Central memory CD8-positive, alpha-beta T cell (primary cell): ENCODE results near the gene U2AF1L4.

Experiments used
- ATAC-seq: fragments of 150-1000 bp; cut with Tn5 transposase; replicated peaks from 2 replicates; pipeline ENCODE4 v1.10.0; 2022; ENCODE audit warnings: mild to moderate bottlenecking, moderate FRiP score, moderate number of reproducible peaks; ENCODE audit not compliant: poor library complexity, severe bottlenecking; ENCODE audit errors: extremely low read depth
- DNase-seq, 2 donors: peaks; one replicate each; pipeline ENCODE4 v3.0.0; 2021; ENCODE audit warnings: low spot score in 2 of 2
- H3K27ac Mint-ChIP-seq: one replicate; pipeline ENCODE4 v1.8.0; 2022; ENCODE audit warnings: low read depth, mild to moderate bottlenecking, moderate library complexity, mixed read lengths
- H3K27me3 Mint-ChIP-seq: one replicate; pipeline ENCODE4 v1.8.0; 2022; ENCODE audit warnings: mixed read lengths
- H3K36me3 Mint-ChIP-seq: one replicate; pipeline ENCODE4 v1.8.0; 2022; ENCODE audit warnings: mild to moderate bottlenecking, moderate library complexity, mixed read lengths; ENCODE audit not compliant: insufficient read depth
- H3K4me1 Mint-ChIP-seq: one replicate; pipeline ENCODE4 v1.8.0; 2022; ENCODE audit warnings: mixed read lengths
- H3K4me3 Mint-ChIP-seq: one replicate; pipeline ENCODE4 v1.8.0; 2022; ENCODE audit warnings: mild to moderate bottlenecking, moderate library complexity, mixed read lengths
- H3K9me3 Mint-ChIP-seq: one replicate; pipeline ENCODE4 v1.8.0; 2022; ENCODE audit warnings: mixed read lengths

The U2AF1L4 gene

DNA sequence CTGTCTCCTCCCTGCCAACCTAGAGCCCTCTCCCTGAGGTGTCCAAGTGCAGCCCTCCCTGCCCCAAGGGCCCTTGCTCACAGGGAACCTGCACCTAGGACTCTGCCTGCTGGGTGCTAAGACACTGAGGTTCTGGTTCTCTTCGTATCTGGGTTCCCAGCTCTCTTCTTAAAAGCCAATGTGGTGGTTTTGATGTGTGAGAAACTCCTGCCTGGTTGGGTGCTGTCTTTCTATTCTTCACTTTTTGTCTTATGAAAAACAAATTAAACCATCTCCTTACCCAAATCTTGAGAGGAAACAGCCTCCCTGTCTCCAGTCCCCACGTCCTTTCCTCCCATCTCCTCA lies 31.7 kb downstream of the U2AF1L4 start:
- DNase-seq (no peak), ATAC-seq (no peak)
- H3K9me3 Mint-ChIP-seq, result no peaks in the 10 kb centered on the region
- H3K27me3 Mint-ChIP-seq, result no peaks in the 10 kb centered on the region
- peaks cover 60% of the 10 kb centered on the region for H3K4me1 Mint-ChIP-seq
- peak overlapping the region; percentile 87 for H3K27ac Mint-ChIP-seq
- H3K4me3 Mint-ChIP-seq, result peak overlapping the region; percentile 97
- H3K36me3 Mint-ChIP-seq, result peaks cover 18% of the 10 kb centered on the region

DNA sequence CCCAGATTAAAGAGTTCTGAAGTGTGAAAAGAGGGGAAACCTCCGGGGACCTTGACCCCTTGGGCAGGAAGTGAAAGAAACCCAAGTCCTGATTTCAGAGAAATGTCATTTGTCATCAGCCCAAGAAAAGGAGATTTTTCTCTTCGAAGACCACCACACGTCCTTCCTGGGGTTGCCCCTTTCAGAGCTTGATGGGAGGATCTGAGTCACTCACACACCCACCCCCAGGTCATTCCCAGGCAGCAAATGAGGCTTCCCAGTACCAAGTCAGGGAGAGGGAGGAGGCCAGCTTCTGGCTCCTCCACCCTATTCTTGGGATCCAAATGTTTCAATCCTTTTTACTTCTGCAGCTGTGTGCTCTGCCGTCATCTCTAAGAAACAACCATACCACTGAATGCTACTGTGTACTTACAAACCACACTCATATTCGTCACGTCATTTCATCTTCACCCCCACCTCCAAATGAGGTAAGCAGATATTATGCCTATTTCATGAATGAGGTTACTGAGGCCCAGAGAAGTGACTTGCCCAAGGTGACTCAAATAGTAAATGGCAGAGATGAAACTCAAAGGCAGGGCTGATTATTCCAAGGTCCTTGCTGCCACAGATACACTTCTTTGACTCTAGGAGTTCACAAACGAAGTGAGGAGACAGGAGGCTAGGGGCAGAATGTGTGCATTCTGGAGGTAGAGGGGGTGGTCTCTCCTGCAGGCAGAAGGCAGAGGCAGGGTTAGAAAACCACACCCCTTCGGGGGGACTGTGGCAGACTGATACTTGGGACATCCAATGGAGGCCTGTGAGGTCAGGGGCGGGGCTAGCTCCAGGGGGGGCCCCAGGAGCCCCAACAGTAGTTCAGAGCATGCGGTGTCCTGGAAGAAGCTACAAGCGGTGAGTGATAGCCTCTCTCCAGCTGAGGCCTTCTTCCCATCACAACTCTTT lies 32.4 kb downstream of the U2AF1L4 start:
- Mint-ChIP-seq H3K27me3 (no peaks in the 10 kb centered on the region), H3K4me3 (peak overlapping the region; percentile 97), H3K9me3 (no peaks in the 10 kb centered on the region), H3K36me3 (peaks cover 18% of the 10 kb centered on the region), H3K27ac (peak overlapping the region; percentile 87), H3K4me1 (peaks cover 60% of the 10 kb centered on the region)
- DNase-seq (peak in 1 of 2 donors; percentile 53), ATAC-seq (peak; percentile 38)

DNA sequence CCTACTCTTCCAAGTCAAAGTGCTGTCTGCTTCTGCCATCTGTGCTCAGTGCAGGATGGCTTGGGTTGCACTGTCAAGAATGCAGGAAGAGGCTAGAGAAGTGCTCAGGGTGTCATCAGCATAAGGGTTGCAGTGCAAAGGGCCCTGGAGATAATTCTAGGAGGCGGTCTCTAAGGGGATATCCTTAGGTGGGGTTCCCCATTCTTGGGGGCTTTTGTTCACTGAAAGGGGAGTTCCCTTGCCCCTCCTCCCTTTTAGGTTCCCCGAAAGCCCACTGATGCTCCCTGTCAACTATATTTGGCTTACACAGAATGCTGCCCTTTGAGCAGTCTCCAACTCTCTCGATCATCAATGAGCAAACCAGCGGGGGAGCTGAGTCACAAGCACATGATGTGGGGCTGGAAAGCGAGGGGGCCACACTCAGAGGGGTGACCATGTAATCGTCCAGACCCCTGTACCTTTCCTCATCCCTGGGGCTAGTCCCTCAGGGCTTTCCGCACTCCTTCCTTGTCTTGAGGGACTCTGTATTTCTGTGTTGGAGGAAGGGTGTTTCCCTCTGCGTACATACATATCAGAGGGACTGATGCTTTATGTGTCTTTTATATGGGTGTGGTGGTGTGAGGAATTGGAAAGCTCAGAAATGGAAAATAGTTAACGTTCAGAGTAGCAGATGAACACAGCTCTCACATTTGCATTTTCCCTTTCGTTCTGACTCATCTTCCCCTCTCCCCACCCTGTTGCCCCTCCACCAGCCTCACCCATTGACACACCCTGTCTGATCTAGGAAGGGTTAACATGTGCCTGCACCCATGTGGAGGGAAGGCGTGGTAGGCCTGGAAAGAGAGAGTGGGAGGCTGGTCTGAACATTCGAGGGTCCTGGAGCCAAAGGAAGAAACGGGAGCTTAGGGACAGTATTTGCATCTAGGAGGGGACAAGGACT lies 34.2 kb downstream of the U2AF1L4 start:
- H3K27ac Mint-ChIP-seq, result peak overlapping the region; percentile 47
- peaks cover 47% of the 10 kb centered on the region for H3K4me1 Mint-ChIP-seq
- no peaks in the 10 kb centered on the region for H3K27me3 Mint-ChIP-seq
- ATAC-seq (no peak), DNase-seq (no peak)
- H3K9me3 Mint-ChIP-seq, result no peaks in the 10 kb centered on the region
- H3K36me3 Mint-ChIP-seq, result peaks cover 7% of the 10 kb centered on the region
- peak overlapping the region; percentile 36 for H3K4me3 Mint-ChIP-seq

DNA sequence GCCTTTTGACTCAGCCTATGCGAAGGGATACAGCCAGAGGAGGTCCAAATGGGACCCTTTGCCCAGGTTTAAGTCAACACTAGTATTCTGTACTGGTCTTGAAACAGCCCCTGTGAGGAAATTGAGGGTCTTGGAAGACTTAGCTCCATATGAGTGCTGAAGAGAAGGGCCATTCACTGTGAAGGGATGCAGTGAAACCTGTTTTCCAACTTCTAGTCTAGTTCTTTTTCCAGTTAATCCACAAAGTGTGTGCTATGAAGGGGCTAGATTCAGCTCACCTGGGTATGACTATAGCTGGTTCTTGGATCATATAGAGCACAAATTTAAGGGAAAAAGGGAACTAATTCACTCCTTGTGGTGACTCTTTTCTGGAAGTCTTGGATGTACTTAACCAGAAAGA lies 36.8 kb downstream of the U2AF1L4 start:
- no peak for ATAC-seq
- no peak overlapping the region for H3K4me3 Mint-ChIP-seq
- peaks cover 3% of the 10 kb centered on the region for H3K36me3 Mint-ChIP-seq
- H3K4me1 Mint-ChIP-seq, result peaks cover 24% of the 10 kb centered on the region
- no peak for DNase-seq
- no peaks in the 10 kb centered on the region for H3K27me3 Mint-ChIP-seq
- H3K9me3 Mint-ChIP-seq, result no peaks in the 10 kb centered on the region
- H3K27ac Mint-ChIP-seq, result no peak overlapping the region

DNA sequence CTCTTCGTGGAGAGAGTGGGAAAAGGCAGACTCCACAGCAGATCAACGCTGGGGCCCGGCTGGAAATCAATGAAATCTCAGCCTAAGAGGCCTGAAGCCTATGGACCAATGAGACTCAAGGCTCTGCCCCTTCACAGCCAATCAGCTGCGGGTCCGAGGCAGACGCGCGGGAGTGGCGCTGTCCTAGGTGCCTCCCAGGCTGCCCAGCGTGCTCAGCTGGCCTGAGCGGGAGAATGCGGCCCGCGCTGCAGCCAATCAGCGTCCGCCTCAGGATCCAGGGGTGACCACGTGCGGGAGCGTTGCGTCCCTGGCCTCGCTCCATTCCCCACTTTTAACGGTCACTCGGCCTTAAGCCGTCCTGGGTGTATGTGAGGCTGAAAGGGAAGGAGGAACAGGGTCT lies 41.0 kb downstream of the U2AF1L4 start, which contains the start of gene ZBTB32:
Gene ZBTB32 (plus strand): TSS at position 341 of the 400 bp plus-strand sequence. CDS start 10,069 bp downstream, outside the sequence.
- Mint-ChIP-seq H3K27me3 (no peaks in the 10 kb centered on the region), H3K36me3 (peaks cover 6% of the 10 kb centered on the region), H3K4me1 (peaks cover 8% of the 10 kb centered on the region), H3K9me3 (no peaks in the 10 kb centered on the region), H3K4me3 (no peak within 1 kb of the TSS), H3K27ac (no peak within 1 kb of the TSS)
- DNase-seq (no peak), ATAC-seq (no peak)

DNA sequence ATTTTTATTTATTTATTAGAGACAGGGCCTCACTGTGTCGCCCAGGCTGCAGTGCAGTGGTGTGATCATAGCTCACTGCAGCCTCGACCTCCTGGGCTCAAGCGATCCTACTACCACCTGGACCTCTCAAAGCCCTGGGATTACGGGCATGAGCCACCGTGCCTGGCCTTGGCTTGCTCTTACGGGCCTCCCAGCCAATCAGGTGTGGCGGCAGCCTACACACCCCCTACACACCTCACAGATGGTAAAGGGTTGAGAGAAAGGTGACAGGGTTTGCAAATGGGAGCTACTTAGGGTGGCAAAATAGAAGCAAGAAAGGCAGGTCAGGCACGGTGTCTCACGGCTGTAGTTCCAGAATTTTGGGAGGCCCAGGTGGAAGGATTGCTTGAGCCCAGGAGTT lies 41.9 kb downstream of the U2AF1L4 start:
- ATAC-seq, result no peak
- Mint-ChIP-seq H3K4me1 (peaks cover 8% of the 10 kb centered on the region), H3K4me3 (peak overlapping the region; percentile 90)

DNA sequence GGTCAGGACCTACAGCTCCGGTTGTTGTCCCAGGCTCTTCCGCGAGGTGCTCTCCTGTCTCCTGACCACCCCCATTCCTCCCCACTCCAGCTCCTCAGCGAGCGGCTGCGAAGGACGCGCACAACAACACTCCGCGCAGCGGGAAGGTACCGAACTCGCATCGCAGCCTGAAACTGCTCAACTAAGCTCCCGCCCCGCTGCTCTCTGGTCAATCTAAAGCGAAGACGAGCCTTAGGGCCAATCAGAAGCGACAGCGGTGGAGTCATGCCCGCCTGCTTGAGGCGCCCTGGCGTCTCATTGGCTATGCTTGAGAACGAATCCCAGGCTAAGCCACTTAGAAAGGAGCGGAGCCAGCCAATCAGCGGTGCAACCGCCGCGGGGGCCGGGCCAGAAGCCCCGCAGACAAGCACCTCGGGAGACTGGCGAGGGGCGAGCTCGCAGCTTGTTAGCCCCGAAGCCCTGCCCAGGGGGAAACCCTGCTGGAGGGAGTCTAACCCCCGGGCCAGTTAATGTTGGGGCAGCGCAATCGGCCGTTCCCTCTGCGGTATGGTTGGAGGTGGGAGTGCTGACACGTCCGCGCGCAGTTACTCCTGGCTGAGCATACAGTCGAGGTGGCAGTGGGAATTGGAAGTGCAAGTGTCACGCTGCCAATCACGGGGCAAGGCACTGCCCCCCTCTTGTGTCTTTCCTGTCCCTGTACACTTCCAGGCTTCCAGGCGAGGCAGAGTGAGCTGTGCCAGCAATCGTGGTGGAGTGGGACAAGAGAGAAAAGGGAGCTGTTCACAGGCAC lies 42.8 kb downstream of the U2AF1L4 start:
- no peaks in the 10 kb centered on the region for H3K27me3 Mint-ChIP-seq
- peak; percentile 72 to 87 for DNase-seq
- H3K27ac Mint-ChIP-seq, result peak overlapping the region; percentile 87
- peak; percentile 100 for ATAC-seq
- H3K4me1 Mint-ChIP-seq, result peaks cover 8% of the 10 kb centered on the region
- H3K36me3 Mint-ChIP-seq, result peaks cover 6% of the 10 kb centered on the region
- H3K4me3 Mint-ChIP-seq, result peak overlapping the region; percentile 90
- H3K9me3 Mint-ChIP-seq, result no peaks in the 10 kb centered on the region

More for the DNA sequence above, 41.9 kb downstream of the U2AF1L4 start:
- H3K36me3 Mint-ChIP-seq, result peaks cover 6% of the 10 kb centered on the region
- H3K27ac Mint-ChIP-seq, result no peak overlapping the region
- H3K27me3 Mint-ChIP-seq, result no peaks in the 10 kb centered on the region
- no peaks in the 10 kb centered on the region for H3K9me3 Mint-ChIP-seq
- DNase-seq, result no peak

DNA sequence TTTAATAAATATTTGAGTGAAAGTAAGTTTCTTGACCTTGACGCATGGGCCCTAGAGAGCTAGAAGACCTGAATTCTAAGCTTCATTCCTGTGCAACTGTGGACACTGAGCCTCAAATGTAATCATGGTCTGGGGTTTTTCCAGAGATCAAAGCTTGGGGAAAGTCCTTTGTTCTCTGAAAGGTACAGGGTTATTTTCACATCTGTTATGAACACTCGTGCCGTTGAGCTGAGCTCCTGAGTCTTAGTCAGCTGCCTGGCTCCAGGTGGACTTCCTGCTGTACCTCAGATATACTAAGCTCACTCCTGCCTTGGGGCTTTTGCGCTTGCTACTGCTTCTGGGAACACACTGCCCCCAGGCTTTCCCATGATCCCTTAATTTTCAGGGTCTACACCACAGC lies 48.4 kb downstream of the U2AF1L4 start:
- Mint-ChIP-seq H3K27ac (no peak overlapping the region), H3K36me3 (no peaks in the 10 kb centered on the region), H3K4me1 (no peaks in the 10 kb centered on the region), H3K27me3 (no peaks in the 10 kb centered on the region), H3K4me3 (no peak overlapping the region), H3K9me3 (no peaks in the 10 kb centered on the region)
- ATAC-seq, result no peak
- DNase-seq, result no peak

DNA sequence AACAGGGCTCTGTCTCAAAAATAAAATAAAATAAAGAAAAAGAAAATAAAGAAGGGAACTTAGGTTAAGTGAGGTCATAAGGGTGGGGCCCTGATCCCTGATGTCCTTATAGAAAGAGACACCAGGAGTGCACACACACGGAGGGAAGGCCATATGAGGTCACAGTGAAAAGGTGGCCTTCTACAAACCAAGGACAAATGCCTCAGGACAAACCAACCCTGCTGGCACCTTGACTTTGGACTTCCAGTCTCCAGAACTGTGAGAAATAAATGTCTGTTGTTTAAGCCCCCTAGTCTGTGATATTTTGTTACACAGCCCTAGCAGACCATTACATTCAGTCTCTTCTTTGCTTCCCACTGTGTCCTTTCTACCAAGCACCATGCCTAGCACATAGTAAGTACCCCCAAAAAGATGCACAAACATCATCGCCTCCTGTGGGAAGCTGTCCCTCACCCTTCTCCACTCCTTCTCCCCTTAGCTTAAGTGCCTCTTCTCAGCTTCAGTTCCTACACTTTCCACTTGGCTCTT lies 49.3 kb downstream of the U2AF1L4 start:
- DNase-seq, result no peak
- no peaks in the 10 kb centered on the region for H3K4me1 Mint-ChIP-seq
- no peaks in the 10 kb centered on the region for H3K36me3 Mint-ChIP-seq
- no peak for ATAC-seq
- no peak overlapping the region for H3K27ac Mint-ChIP-seq
- no peaks in the 10 kb centered on the region for H3K27me3 Mint-ChIP-seq
- H3K9me3 Mint-ChIP-seq, result no peaks in the 10 kb centered on the region
- no peak overlapping the region for H3K4me3 Mint-ChIP-seq

DNA sequence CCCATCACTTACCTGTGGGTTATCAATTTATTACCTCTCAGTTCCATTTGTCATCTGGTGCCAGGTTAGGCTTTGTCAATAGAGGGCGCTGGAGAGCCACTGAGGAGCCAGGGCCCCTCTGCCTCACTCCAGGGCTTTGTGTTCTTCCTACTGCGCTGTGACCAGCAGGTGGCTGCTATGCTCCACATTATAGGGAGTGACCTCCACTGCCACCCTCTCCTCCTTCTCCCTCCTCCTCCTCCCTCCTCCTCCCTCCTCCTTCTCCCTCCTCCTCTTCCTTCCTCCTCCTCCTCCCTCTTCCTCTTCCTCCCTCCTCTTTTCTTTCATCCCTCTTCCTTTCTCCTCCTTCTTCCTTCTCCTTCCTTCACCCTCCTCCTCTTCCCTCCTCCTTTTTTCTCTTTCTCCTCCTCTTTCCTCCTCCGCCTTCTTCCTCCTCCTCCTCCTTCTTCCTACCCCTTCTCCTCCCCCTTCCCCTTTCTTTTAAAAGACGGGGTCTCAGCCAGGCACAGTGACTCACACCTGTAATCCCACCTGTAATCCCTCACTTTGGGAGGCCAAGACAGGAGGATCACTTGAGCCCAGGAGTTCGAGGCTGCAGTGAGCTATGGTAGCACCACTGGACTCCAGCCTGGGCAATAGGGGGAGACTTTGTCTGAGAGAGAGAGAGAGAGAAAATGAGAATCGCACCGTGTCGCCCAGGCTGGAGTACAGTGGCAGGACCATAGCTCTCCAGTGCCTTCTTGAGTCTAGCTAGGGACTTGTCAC lies 51.2 kb downstream of the U2AF1L4 start:
- Mint-ChIP-seq H3K27ac (no peak overlapping the region), H3K4me1 (no peaks in the 10 kb centered on the region), H3K4me3 (no peak overlapping the region), H3K9me3 (no peaks in the 10 kb centered on the region), H3K36me3 (no peaks in the 10 kb centered on the region), H3K27me3 (no peaks in the 10 kb centered on the region)
- peak; percentile 86 for DNase-seq
- peak; percentile 100 for ATAC-seq

DNA sequence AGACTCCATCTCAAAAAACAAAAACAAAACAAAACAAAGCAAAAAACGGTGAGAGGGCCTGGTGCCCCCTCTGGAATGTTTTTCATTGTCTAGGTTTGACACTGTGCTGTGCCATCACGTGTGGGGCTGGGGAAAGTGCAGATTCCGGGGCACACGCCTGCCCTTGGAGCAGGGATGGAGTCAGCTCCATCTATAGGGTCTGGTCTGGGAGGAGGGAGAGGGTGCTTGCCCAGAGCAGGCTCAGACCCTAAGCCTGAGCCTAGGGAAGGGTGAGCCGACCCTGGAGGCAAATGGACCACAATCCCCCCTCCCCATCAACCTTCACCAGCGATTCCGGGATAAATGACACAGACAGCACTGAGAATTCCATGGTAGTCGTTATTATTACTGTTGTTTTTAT lies 51.8 kb downstream of the U2AF1L4 start:
- Mint-ChIP-seq H3K4me1 (no peaks in the 10 kb centered on the region), H3K36me3 (no peaks in the 10 kb centered on the region), H3K27me3 (no peaks in the 10 kb centered on the region), H3K9me3 (no peaks in the 10 kb centered on the region), H3K27ac (no peak overlapping the region), H3K4me3 (no peak overlapping the region)
- no peak for ATAC-seq
- DNase-seq, result no peak
